HG03135 (cell line): ENCODE measurements around the gene CAMKMT.
A peak's percentile ranks its signal among the peaks of the same experiment; 100 is the strongest.

ENCODE experiments used
- ATAC-seq: cut with Tn5 transposase; IDR thresholded peaks from one replicate; pipeline ENCODE4 v1.9.1; 2021; ENCODE audit warnings: mild to moderate bottlenecking, moderate library complexity; ENCODE audit not compliant: unreplicated experiment

CAMKMT gene

GRCh38 chr2:44723921-44724320 is 362.2 kb downstream of the CAMKMT start:
- ATAC-seq: no peak

DNA sequence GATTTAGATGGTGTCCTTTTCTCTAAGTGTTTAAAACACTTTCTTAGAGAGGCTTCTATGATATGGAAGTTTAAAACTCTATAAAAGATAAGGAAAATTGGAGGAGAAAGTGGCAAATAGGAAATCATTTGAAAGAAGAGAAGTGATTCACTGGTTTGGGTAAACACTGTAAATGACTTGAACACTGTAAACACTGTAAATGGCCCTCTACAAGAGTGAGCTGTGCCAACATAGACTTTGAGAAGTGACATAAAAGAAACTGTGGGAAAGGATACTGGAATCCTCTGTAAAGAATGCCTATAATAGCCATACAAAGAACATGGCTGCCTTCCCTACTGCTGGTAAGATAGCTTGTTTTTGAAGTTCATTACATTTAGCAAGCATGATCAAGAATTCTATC is 368.8 kb downstream of the CAMKMT start:
- ATAC-seq: no peak

GRCh38 chr2:44731505-44731904 is 369.8 kb downstream of the CAMKMT start:
- peak; percentile 90 for ATAC-seq

DNA sequence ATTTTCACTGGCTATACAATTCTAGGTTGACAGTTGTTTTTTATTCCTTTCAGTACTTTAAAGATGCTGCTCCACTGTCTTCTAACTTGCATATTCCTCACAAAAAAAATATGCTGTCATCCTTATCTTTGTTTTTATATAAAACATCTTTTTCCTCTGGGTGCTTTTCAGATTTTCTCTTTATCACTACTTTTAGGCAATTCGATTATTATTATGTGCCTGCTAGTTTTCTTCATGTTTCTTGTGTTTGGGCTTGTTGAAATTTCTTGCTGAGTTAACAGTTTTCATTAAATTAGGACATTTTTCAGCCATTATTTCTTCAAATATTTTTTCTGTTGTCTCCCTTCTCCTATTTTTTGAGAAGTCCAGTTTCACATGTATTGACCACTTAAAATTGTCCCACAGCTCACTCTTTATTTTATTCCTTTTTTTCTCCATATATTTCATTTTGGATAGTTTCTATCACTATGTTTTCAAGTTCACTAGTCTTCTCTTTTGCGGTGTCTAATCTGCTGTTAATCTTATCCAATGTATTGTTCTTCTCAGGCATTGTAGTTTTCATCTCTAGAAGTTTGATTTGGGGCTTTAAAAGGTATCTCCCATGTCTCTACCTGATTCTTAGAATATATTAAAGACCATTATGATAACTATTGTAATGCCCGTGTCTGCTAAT is 374.7 kb downstream of the CAMKMT start:
- ATAC-seq: no peak

DNA sequence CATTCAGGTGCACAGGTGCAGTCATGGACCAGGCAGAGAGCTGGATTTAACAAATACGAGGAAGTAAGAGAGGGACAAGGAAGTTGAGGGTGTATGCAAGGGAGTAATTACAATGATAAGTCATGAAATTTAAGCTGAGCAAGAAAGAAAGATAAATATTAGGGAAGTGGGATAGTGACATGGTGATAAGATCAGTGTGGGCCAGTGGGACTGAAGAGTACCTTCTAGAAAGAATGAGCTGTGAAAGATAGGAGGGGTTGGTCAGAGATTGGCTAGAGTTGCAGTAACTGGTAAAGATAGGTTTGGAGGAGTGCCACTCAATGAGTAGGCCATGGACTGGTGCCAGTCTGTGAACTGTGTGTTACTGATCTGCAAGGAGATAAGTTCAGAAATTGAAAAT is 378.9 kb downstream of the CAMKMT start:
- no peak for ATAC-seq

GRCh38 chr2:44741507-44741906 is 379.8 kb downstream of the CAMKMT start:
- ATAC-seq: no peak

DNA sequence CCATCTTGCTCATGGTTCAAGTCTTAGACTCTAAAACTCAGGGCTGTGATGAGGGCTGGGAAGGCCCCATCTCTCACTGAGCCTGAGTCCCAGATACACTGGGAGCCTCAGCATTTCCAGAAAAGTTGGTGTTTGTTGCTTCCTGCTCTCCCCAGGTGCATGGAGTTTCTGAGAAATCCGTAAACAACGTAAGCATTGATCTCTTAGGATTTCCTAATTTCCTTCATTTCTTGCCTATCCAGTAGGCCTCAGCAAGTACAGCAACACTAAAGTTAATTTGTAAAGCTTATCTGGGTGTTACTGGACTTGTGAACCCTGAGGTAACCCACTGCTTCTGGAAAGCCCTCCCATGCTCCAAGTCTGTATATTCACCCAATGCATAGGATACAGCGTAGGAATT is 380.3 kb downstream of the CAMKMT start:
- ATAC-seq: no peak

DNA sequence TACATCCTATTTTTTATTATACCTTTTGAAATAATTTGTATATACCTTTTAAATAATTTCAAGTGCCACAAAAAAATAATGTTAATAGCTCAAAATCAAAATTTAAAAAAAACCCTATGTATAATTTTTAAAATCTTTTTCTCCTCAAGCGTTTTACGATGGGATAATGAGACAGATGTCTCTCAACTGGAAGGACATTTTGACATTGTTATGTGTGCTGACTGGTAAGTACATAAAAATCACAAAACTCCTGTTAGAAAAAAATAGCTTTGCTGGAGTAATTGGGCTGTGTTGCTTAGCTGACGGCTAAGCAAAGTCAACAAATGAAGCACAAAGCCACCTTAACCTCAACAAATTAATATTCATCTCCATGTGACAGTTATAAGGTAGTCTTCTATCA is 381.7 kb downstream of the CAMKMT start:
- no peak for ATAC-seq

GRCh38 chr2:44744961-44745892 is 383.5 kb downstream of the CAMKMT start:
- ATAC-seq: no peak

DNA sequence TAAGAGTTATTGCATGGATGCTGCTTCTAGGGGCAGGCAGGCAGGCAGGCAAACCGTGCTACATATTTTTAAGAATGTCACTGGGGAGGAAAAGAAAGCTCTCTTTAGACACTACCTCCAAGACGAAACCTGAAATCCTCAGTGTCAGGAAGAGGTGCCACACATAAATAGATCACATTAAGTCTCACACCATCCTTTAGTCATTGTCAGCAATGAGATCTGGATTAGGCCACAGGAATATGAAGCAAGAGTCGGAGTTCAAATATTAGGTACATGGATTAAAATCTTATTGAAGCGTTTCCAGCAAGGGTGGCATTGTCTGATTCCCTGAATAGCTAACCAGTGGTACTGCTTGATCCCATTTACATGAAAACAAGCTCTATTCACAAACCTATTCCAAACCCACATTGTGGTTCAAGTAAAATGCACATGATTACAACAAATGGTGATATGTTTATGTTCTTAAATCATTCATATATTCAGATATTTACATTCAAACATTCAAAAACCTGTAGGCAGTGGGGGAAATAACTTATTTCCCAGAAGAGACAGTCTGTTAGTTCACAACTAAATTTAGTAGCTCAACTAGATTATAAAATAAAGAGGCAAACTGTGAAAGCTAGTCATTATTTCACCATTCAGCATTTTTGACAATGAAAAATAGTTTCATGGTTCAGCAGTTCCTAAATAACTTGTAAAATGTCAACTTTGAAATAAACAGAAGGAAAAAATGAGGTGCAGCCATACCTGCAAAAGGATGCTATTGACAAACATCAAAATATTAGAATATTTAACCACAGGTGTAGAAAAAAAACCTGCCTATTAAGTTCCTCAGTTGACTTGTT is 384.4 kb downstream of the CAMKMT start:
- ATAC-seq: no peak

GRCh38 chr2:44746856-44747615 is 385.3 kb downstream of the CAMKMT start:
- ATAC-seq: no peak

GRCh38 chr2:44747794-44748193 is 386.0 kb downstream of the CAMKMT start:
- no peak for ATAC-seq

DNA sequence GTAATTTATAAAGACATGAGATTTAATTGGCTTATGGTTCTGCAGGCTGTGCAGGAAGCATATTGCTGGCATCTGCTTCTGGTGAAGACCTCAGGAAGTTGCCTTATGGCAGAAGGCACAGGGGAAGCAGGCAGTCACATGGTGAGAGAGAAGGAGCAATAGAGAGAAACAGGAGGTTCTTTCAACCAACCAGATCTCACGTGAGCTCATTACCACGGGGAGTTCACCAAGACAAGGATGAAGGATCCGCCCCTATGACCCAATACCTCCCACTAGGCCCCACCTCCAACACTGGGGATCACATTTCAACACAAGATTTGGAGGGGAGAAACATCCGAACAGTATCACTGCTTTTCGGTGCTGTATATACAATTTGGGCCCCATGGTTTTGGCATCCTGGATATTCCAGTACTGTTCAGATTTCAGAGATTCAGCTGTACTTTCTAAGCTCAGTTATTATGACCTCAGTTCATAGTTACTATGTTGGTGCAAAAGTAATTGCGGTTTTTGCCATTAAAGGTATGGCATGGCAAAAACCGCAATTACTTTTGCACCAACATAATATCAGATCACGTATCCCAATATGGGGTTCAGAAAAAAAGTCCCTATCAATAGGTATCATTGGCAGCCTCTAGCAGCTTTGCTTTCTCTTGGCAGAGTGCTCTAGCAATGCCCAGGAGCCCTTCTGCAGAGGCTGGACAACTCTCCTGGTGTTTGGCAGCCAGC is 390.2 kb downstream of the CAMKMT start:
- ATAC-seq: no peak

- no peak for ATAC-seq
Observed at GRCh38 chr2:44752761-44753160, 391.0 kb downstream of the CAMKMT start.

DNA sequence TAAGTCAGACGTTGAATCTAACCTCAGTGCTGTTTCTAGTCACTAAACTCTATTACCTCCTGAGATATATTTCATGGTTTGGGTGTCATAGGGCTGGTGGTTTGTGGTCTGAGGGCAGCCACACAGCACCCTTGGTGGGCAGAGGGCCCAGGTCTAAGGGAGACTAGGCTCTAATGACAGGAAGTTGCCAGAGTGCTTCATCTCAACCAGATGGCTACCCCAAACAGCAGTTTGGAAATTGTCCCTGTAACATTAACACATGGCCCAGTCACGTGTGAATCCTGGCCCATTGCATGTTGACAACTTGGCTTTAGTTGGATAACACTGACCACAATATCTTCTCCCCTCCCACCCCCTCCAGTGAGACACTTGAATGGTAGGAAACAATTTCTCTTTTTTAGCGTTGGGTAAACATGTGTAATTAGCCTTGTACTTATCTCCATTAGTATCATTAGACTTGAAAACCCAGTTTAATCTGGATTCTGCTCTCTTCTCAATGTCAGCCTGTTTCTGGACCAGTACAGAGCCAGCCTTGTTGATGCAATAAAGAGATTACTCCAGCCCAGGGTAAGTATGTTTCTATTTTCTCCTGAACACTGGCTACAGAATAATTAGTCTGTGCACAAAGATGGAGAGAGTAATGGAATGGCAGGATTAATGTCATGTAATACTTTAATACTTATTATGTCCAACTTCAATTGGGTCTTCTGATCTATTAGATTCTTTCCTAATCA is 392.0 kb downstream of the CAMKMT start:
- ATAC-seq: no peak

- no peak for ATAC-seq
Observed at GRCh38 chr2:44758591-44758990, 396.8 kb downstream of the CAMKMT start.

DNA sequence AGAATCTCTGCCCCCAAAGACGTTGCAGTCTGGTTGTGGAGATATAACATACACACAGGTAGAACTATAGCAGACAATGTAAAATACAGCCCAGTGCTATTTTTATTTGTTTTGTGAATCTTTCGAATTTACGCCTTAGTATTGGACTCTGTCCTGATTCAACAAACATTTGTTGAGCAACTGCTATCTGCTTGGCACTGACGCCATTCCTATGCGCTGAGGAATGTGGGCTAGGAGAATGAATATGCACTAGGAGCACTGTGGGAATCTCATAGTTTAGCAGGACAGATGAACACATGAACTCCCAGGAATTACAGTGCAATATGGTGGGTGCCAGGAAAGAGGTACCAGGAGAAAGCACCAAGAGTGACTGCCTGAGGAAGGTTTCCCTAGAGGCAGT is 398.1 kb downstream of the CAMKMT start:
- no peak for ATAC-seq

DNA sequence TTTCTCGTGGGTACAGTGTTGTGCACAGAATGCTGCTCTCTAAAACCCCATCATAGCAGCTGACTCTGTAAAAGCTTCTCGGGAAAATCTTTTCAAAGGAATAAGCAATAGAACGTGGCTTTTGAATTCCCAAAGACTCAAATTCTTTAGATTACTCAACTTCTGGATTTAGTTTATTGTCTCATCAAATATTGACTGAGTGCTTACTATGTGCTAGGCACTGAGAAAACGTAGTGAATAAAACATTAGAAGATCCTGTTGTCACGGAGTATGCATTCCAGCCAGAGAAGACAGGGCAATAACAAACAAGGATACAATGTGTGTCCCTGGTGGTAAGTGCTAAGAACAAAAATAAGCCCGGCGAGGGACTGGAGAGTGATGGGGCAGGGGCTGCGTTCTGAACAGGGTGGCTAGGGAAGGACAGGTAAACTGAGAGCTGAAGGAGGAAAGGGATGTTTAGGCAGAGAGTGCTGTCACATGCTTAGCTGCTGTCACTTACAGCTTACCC is 401.6 kb downstream of the CAMKMT start:
- ATAC-seq: no peak

- ATAC-seq: no peak
Observed at GRCh38 chr2:44766220-44766619, 404.5 kb downstream of the CAMKMT start.
